GM18498 (cell line): ENCODE results near the gene TNFRSF13B.
"Not testable (repeated sequence)": the region's sequence is repeated elsewhere in the genome, so short reads cannot be mapped to it uniquely, and the experiment has no call there.

ENCODE experiments used
- ATAC-seq: cut with Tn5 transposase; IDR thresholded peaks from one replicate; pipeline ENCODE4 v1.9.1; 2021; ENCODE audit warnings: mild to moderate bottlenecking, moderate library complexity; ENCODE audit not compliant: unreplicated experiment

Gene TNFRSF13B

GRCh38 chr17:16987066-16987829 lies 15.3 kb upstream of the TNFRSF13B start:
- no peak for ATAC-seq

DNA sequence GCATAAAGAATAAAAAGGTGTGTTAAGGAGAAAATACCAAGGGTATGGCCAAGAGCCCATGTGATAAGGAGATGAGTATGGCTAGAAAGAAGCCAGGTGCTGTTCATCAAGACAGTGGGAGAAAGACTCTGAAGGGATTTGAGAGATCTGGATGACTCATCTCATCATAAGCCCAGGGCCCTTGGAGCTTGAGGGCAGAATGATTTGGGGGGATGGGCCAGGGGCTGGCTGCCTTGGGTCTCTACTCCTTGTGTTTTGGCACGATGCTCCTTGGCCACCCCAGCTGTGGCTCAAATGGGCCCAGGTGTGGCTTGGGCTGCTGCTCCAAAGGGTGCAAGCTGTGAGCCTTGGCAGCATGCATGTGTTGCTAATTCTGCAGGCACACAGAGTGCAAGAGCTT lies 14.5 kb upstream of the TNFRSF13B start:
- ATAC-seq, result no peak

- no peak for ATAC-seq
Measured at GRCh38 chr17:16981928-16982327, 10.0 kb upstream of the TNFRSF13B start.

DNA sequence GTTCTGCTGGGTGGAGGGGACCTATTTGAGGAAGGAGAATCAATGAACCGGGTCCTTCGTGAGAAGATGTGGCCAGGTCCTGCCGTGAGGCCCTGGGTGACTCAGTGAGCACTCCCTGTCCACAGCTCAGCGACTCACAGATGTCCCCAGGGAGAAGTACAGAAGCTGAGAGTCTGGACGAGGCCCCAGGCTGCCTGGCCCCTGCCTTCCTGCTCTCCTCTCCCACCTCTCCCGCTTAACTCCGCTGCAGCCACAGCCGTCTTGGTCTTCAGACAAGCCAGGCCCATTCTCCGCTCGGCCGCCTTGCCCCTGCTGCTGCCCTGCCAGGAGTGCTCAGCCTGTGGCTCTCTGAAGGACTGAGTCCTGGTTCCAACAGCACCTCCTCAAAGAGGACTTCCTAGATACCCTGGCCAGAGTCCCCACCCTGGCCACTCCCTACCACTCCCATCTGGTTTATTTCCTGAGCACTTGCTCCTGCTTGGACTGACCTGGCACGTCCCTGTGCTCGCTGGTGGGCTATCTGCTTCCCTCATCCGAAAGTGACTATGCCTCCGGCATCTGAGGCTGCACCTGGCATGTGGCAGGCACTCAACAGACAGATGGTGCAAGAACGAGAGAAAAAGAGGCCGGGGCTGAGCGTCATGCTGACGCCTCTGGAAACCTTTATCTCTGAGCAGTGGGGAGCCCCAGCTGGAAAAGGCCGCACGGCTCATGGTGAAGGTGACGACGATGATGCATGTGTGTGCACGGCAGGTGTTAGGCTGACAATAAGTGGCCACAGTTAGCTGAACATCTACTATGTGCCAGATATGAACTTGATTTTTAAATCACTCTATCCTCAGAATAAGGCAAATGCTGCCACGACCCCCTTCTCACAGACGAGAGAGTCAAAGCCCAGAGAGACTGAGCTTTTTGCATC lies 9.2 kb upstream of the TNFRSF13B start:
- no peak for ATAC-seq

GRCh38 chr17:16980061-16980460 lies 8.1 kb upstream of the TNFRSF13B start:
- ATAC-seq, result no peak

GRCh38 chr17:16979237-16979823 lies 7.4 kb upstream of the TNFRSF13B start:
- not testable (repeated sequence) for ATAC-seq

DNA sequence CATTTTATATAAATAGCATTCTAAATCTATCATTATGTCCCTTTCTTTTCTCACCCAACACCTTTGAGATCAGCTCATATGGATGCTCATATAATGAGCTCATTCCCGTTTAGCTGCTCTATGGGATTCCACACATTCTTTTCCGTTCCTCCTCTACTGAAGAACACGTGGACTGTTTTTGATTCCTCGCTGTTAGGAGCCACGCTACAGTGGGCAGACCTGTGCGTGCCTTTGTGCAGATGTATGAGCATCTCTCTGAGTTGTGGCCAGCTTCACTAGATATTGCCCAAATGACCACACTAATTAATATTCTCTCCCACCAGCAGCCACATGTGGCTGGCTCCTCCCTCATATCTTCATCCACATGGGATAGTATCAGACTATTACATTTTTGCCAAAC lies 6.0 kb upstream of the TNFRSF13B start:
- ATAC-seq, result no peak

- ATAC-seq, result no peak
Measured at GRCh38 chr17:16976725-16977550, 5.0 kb upstream of the TNFRSF13B start.

- ATAC-seq, result peak; percentile 24
Measured at GRCh38 chr17:16975744-16976625, 4.1 kb upstream of the TNFRSF13B start.

GRCh38 chr17:16975277-16975651 lies 3.3 kb upstream of the TNFRSF13B start:
- no peak for ATAC-seq

DNA sequence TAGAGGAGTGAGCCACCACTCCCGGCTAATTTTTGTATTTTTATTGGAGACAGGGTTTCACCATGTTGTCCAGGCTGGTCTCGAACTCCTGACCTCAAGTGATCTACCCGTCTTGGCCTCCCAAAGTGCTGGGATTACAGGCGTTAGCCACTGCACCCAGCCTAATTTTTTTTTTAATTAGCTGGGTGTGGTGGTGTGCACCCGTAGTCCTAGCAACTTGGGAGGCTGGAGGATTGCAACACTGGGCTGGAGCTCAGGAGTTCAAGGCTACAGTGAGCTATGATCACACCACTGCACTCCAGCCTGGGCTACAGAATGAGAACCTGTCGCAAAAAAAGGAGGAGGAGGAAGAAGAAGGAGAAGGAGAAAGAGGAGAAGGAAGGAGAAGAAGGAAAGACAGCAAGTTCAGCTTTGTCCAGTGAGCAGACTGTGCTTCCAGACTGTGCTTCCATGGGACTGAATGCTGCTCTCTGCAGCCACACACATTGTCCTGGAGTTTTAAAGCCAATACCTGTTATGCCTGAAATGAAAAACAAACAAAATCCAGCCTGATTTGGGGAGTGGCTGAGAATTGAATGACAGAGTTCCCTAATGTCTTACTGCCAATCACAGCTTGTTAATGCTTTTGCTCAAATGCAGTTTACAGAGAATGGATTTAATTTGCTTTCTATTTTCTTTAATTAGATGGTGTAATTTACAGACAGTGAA lies 2.8 kb upstream of the TNFRSF13B start:
- no peak for ATAC-seq

DNA sequence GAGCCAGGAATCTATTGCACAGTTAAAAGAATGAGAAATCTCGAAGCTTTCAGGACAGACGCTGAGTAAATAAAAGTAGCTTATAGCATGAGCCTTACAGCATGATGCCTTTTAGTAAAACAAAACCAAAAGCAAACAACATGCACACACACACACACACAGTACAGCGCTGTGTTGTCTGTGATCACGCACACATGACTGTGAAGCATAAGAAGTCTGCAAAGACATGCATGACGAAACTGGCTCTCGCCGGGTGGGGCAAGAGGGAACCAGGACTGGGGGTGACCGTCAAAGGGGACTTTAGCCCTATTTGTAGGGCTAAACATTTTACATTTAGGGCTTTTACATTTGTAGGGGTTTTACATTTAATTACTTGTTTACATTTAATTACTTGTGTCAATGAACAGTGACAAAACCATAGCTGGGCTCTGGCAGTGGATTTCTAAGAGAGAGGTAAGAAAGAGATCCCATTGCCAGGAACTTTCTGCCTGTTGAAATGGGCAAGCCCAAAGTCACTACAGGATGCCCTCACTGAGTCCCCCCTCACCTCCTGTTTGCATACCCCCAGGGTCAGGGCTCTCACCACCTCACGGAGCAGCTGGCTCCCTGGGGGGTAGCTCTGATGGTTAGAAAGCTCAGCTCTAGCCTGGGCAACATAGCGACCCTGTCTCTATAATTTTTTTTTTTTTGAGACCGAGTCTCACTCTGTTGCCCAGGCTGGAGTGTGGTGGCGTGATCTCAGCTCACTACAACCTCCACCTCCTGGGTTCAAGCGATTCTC lies 2.0 kb upstream of the TNFRSF13B start:
- ATAC-seq, result peak; percentile 31

GRCh38 chr17:16973043-16973442 lies 1.1 kb upstream of the TNFRSF13B start:
- not testable (repeated sequence) for ATAC-seq

DNA sequence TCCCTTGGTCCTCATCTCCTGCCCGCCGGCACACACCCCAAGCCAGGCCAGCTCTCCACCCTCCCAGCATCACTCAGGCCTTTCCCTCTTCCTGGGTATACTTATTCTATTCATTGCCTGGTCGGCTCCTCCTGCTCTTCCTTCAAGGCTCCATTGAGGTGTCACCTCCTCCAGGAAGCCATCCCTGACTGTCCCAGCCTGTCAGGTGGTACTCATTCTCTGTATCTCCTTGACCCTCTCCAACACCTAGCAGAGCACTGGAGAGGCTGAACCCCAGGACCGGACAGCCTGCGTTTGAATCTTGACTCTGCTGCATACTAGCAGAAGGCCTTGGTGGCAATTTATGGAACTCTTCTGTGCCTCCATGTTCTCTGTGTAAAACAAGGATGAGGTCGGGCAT lies 428 bp upstream of the TNFRSF13B start:
- ATAC-seq, result no peak

DNA sequence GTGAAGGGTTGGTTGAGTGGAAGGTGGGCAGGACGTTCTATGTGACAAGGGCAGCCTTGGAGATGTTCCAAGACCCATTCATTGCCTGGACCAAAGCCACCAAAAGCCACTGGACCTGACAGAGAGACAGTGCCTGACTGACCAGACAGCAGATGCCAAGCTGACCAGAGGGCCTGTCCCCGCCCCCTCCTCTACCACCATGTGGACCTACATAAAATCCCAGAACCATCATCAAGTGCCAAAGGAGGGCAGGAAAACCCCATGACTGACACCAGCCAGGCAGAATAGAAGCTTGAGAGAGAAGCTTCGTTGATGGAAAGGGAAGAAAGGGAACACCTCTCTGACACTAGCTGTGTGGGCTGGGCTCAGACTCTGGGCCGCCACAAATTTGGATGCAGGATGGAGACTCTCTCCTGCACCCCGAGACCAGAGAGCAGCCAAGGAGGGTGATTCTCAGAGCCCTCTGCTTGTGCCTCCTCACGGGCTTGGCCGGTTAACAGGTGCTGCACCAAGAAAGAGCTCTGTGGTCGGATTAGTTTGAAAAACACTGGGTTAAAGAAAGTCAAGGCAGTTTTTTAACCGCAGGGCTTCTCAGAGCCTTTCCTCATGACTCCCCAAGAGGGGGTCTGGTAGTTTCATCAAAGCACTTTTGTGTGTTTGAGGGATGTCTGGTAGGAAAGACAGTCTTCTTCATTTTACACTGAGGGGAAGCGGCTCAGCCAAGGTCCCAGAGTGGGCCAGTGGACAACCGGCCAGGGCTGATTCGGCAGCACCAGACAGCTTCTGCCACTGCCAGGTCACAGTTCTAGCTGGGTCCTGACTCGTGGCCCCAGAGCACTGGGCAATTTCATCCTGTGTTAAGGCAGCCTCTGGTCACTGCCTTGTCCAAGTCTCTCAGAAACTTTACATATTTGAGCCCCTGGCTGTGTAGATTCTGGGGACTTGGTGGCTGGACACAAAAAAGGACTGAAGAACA lies 1.7 kb downstream of the TNFRSF13B start:
- ATAC-seq, result peak; percentile 37

DNA sequence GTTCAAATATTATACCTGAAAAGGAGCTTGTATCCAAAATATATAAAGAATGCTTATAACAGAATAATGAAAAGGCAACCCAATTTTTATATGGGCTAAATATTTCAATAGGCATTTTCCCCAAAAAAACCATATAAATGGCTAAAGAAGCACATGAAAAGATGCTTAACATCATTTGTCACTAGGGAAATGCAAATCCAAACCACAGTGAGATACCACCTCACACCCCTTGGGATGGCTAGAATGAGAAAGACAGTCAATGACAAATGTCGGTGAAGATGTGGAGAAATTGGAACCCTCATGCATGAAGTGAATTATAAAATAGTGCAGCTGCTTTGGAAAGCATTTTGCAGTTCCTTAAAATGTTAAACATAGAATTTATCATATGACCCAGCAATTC lies 3.1 kb downstream of the TNFRSF13B start:
- no peak for ATAC-seq

DNA sequence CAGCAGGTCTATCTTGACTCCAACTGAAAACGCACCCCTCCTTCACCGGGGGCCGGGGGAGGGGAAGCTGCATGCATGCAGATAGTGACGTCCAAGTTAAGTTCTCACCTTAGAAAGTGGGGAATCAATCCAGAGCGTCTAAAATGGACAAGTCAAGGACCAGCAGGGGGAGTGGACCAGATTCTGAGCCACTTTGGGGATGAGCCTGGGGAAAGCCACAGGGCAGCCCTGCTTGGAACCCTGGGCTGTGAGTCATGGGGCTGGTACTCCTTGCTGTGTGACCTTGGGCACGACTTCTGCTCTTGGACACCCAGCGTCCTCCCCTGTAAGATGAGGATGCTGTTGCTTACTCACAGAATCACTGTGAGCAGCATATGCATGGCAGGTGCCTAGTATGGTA lies 9.1 kb downstream of the TNFRSF13B start:
- ATAC-seq, result no peak
